Mesenchymal stem cell (in vitro differentiated cells and primary cell): Measurements from ENCODE around the gene NRXN3.

Experiments
- DNase-seq: peaks from one replicate; pipeline ENCODE4 v3.0.0-alpha.2; 2013
- H2AFZ ChIP-seq: one replicate; pipeline ENCODE4 v1.6.1; 2013; ENCODE audit warnings: low read depth, mild to moderate bottlenecking, control low read depth, inconsistent platforms, low read length, moderate library complexity
- H2AK5ac ChIP-seq: 2 replicates; pipeline ENCODE4 v1.6.1; 2013; ENCODE audit warnings: low read length, moderate library complexity, mild to moderate bottlenecking, inconsistent platforms; ENCODE audit not compliant: severe bottlenecking
- H2BK120ac ChIP-seq: one replicate; pipeline ENCODE4 v1.6.1; 2013; ENCODE audit warnings: low read depth, mild to moderate bottlenecking, inconsistent platforms, low read length, moderate library complexity
- H2BK12ac ChIP-seq, 2 experiments: one replicate each; pipeline ENCODE4 v1.6.1; 2013; ENCODE audit warnings: inconsistent platforms in 2 of 2, low read length in 2 of 2, mild to moderate bottlenecking in 2 of 2, moderate library complexity in 2 of 2, control low read depth in 1 of 2
- H2BK15ac ChIP-seq: one replicate; pipeline ENCODE4 v1.6.1; 2013; ENCODE audit warnings: mild to moderate bottlenecking, low read depth, inconsistent platforms; ENCODE audit not compliant: poor library complexity, severe bottlenecking
- H2BK5ac ChIP-seq: 2 replicates; pipeline ENCODE4 v1.6.1; 2013; ENCODE audit warnings: low read depth, mild to moderate bottlenecking, low read length, control low read depth, inconsistent platforms; ENCODE audit not compliant: poor library complexity, severe bottlenecking
- H3K14ac ChIP-seq, 2 experiments: one replicate each; pipeline ENCODE4 v1.6.1; 2013; ENCODE audit warnings: inconsistent platforms in 2 of 2, low read length in 2 of 2, control low read depth in 1 of 2, mild to moderate bottlenecking in 1 of 2, moderate library complexity in 1 of 2
- H3K18ac ChIP-seq, 2 experiments: one replicate each; pipeline ENCODE4 v1.6.1; 2013; ENCODE audit warnings: inconsistent platforms in 2 of 2, low read length in 2 of 2, control low read depth in 1 of 2, low read depth in 1 of 2, mild to moderate bottlenecking in 1 of 2
- H3K23ac ChIP-seq, 2 experiments: one replicate each; pipeline ENCODE4 v1.6.1; 2013; ENCODE audit warnings: inconsistent platforms in 2 of 2, low read length in 2 of 2, mild to moderate bottlenecking in 2 of 2, moderate library complexity in 2 of 2, control low read depth in 1 of 2
- H3K27ac ChIP-seq: 2 replicates; pipeline ENCODE4 v1.5.1; 2013; ENCODE audit warnings: mild to moderate bottlenecking, moderate library complexity, low read length, control low read depth, inconsistent platforms; ENCODE audit not compliant: poor library complexity, severe bottlenecking
- H3K27me3 ChIP-seq, 2 experiments: 2 replicates each; pipeline versions ENCODE4 v1.6.1 to v1.7.0; 2013; ENCODE audit warnings: low read length in 2 of 2, mild to moderate bottlenecking in 2 of 2, moderate library complexity in 2 of 2, control low read depth in 1 of 2, inconsistent platforms in 1 of 2; ENCODE audit not compliant: control insufficient read depth in 1 of 2, insufficient read depth in 1 of 2
- H3K36me3 ChIP-seq, 2 experiments: 2 replicates each; pipeline versions ENCODE4 v1.6.1 to v1.7.0; 2013; ENCODE audit warnings: low read length in 2 of 2, control low read depth in 1 of 2, inconsistent platforms in 1 of 2, low read depth in 1 of 2, mild to moderate bottlenecking in 1 of 2; ENCODE audit not compliant: insufficient read depth in 2 of 2, control insufficient read depth in 1 of 2
- H3K4ac ChIP-seq, 2 experiments: one replicate each; pipeline ENCODE4 v1.6.1; 2013; ENCODE audit warnings: inconsistent platforms in 2 of 2, low read length in 2 of 2, mild to moderate bottlenecking in 2 of 2, moderate library complexity in 2 of 2, control low read depth in 1 of 2, low read depth in 1 of 2
- H3K4me1 ChIP-seq: 2 replicates; pipeline ENCODE4 v1.6.1; 2013; ENCODE audit warnings: low read depth, low read length, control low read depth; ENCODE audit not compliant: control insufficient read depth, insufficient read depth
- H3K4me2 ChIP-seq: 2 replicates; pipeline ENCODE4 v1.6.1; 2013; ENCODE audit warnings: low read length, mild to moderate bottlenecking, inconsistent platforms; ENCODE audit not compliant: poor library complexity, severe bottlenecking
- H3K4me3 ChIP-seq, 2 experiments: 2 replicates each; pipeline versions ENCODE4 v1.5.1 to v1.7.0; 2013; ENCODE audit warnings: low read length in 2 of 2, mild to moderate bottlenecking in 2 of 2, control low read depth in 1 of 2, low read depth in 1 of 2; ENCODE audit not compliant: insufficient read depth in 1 of 2
- H3K79me1 ChIP-seq: replicated peaks from 2 replicates; pipeline ENCODE4 v1.6.1; 2013; ENCODE audit warnings: mild to moderate bottlenecking, control low read depth, low read length, inconsistent platforms; ENCODE audit not compliant: poor library complexity, severe bottlenecking
- H3K9ac ChIP-seq: 2 replicates; pipeline ENCODE4 v1.7.0; 2013; ENCODE audit warnings: mild to moderate bottlenecking, low read length, moderate library complexity
- H3K9me3 ChIP-seq: 2 replicates; pipeline ENCODE4 v1.7.0; 2013; ENCODE audit warnings: mild to moderate bottlenecking, low read length; ENCODE audit not compliant: control insufficient read depth
- H4K8ac ChIP-seq: one replicate; pipeline ENCODE4 v1.6.1; 2013; ENCODE audit warnings: inconsistent platforms, mild to moderate bottlenecking, low read length, moderate library complexity
- H4K91ac ChIP-seq: one replicate; pipeline ENCODE4 v1.6.1; 2013; ENCODE audit warnings: mild to moderate bottlenecking, low read length, inconsistent platforms
- WGBS: methylation state at CpG from one replicate; pipeline ENCODE4 v1.1.7; 2013; ENCODE audit warnings: mixed read lengths; 5-methylcytosine and 5-hydroxymethylcytosine counted together

The NRXN3 gene

DNA sequence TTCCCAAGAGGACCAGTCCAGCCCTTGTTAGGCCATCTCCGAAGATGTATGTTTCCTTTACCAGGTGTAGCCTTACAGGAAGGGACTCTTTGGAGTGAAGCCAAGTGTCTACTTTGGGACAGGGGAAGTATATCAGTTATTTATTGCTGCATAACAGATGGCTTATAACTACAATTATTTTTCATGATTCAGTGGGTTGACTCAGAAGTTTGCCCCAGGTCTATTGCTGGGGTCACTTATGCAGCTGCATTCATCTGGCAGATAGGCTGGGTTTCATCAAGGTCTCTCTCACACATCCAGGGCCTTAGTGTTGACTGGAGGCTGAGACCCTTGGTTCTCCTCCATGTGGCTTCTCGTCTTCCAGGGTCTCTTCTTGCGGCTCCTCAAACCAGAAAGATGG lies 170.1 kb downstream of the NRXN3 start:
- Histone ChIP-seq H2BK5ac (no peak overlapping the region), H3K4me3 (no peak overlapping the region), H3K27ac (no peak overlapping the region)

DNA sequence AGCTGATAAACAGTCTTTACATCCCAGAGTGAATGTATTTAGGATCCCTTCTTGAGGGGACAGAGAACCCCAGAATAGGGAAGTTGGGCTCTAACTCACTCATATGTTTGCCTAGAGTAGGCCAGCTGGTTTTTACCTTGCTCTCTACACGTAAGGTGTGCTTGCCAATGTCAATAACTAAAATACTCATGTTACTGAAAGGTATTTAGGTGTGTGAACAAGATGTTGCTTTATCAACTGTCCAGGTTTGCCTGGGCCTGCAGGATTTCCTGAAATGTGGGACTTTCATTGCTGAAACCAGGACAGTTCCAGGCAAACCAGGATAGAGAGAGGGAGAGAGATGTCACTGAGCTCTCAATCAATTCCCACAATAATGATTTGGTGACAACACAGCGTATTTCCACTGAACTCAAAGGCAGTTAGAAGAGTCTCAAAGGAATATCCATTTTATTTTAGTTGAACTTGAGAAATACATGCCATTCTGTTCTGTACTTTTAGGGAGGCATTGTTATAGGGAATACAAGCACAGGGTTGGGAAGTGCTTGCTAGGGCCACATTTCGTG lies 171.7 kb downstream of the NRXN3 start:
- H3K4me2 ChIP-seq: no peak overlapping the region
- no peak overlapping the region for H3K4ac ChIP-seq
- WGBS: 66% methylated on average over 3 of the region's 3 CpGs
- H3K4me3 ChIP-seq: no peak overlapping the region
- H3K4me1 ChIP-seq: no peaks in the 10 kb centered on the region
- no peak overlapping the region for H3K18ac ChIP-seq
- H3K79me1 ChIP-seq: no peaks in the 10 kb centered on the region
- H3K14ac ChIP-seq: no peak overlapping the region
- no peak overlapping the region for H2BK120ac ChIP-seq
- H4K8ac ChIP-seq: no peak overlapping the region
- no peak overlapping the region for H2AK5ac ChIP-seq
- H2BK12ac ChIP-seq: no peak overlapping the region
- no peak overlapping the region for H2AFZ ChIP-seq
- no peak for DNase-seq
- H3K36me3 ChIP-seq: no peaks in the 10 kb centered on the region
- no peak overlapping the region for H2BK5ac ChIP-seq
- H3K27me3 ChIP-seq: peaks cover 0 to 5% of the 10 kb centered on the region in 2 experiments
- no peak overlapping the region for H3K9ac ChIP-seq
- H3K9me3 ChIP-seq: no peaks in the 10 kb centered on the region
- H3K23ac ChIP-seq: no peak overlapping the region
- no peak overlapping the region for H4K91ac ChIP-seq
- no peak overlapping the region for H3K27ac ChIP-seq
- no peak overlapping the region for H2BK15ac ChIP-seq

More for the DNA sequence above, 170.1 kb downstream of the NRXN3 start:
- Histone ChIP-seq H3K4ac (no peak overlapping the region), H3K18ac (no peak overlapping the region), H2BK120ac (no peak overlapping the region), H2AFZ (no peak overlapping the region), H3K4me2 (no peak overlapping the region), H4K91ac (no peak overlapping the region), H2BK12ac (no peak overlapping the region), H2BK15ac (no peak overlapping the region), H3K9me3 (no peaks in the 10 kb centered on the region), H3K14ac (no peak overlapping the region), H2AK5ac (no peak overlapping the region), H3K4me1 (no peaks in the 10 kb centered on the region), H4K8ac (no peak overlapping the region), H3K27me3 (peaks cover 0 to 9% of the 10 kb centered on the region in 2 experiments), H3K79me1 (no peaks in the 10 kb centered on the region), H3K23ac (no peak overlapping the region), H3K9ac (no peak overlapping the region), H3K36me3 (no peaks in the 10 kb centered on the region)
- DNase-seq: no peak
- WGBS: 77% methylated on average over 3 of the region's 3 CpGs

DNA sequence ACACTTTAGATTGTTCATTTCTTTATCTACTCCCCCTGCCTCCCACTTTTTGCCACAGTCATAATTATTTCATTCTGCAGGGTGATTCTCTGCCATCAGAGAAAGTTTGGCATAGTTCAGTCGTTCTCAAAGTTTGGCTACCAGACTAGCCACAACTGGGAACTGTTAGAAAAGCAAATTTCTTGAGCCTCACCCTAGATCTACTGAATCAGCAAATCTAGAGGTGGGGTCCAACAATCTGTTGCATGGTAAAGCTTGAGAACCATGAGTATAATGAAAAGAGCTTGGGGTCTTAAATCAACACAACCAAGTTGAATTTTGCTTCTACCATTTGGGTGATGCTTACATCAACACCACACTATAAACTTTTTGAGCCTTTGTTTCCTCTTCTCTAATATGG lies 172.7 kb downstream of the NRXN3 start:
- DNase-seq: no peak
- no peak overlapping the region for H3K18ac ChIP-seq
- no peak overlapping the region for H2BK5ac ChIP-seq
- peaks cover 0 to 5% of the 10 kb centered on the region in 2 experiments for H3K27me3 ChIP-seq
- H2BK12ac ChIP-seq: no peak overlapping the region
- H3K79me1 ChIP-seq: no peaks in the 10 kb centered on the region
- no peak overlapping the region for H3K4ac ChIP-seq
- H3K36me3 ChIP-seq: no peaks in the 10 kb centered on the region
- H3K9me3 ChIP-seq: no peaks in the 10 kb centered on the region
- H2AFZ ChIP-seq: no peak overlapping the region
- no peak overlapping the region for H3K4me2 ChIP-seq
- no peak overlapping the region for H3K14ac ChIP-seq
- no peak overlapping the region for H3K4me3 ChIP-seq
- H2AK5ac ChIP-seq: no peak overlapping the region
- no peak overlapping the region for H2BK15ac ChIP-seq
- H4K8ac ChIP-seq: no peak overlapping the region
- no peak overlapping the region for H3K27ac ChIP-seq
- no peak overlapping the region for H2BK120ac ChIP-seq
- H3K23ac ChIP-seq: no peak overlapping the region
- H4K91ac ChIP-seq: no peak overlapping the region
- H3K9ac ChIP-seq: no peak overlapping the region
- WGBS: 55% methylated on average over 1 of the region's 1 CpG
- H3K4me1 ChIP-seq: no peaks in the 10 kb centered on the region

DNA sequence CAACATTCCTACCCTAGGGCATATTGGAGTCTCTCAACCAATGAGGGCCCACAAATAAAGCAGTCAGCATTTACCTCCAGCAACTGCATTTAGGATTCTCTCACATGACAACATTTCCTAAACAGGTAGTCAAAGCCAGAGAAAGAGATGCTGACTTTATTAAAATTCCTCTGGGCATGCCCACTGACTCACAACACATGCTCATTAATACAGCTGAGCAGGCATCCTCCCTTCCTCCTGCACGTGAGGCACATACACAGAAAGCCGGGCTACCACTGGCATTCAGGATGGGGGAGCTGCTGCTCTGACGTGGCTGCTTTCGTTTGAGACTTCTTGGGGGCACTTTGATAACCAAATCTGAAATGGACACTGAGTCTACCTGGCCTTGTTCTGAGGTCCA lies 174.1 kb downstream of the NRXN3 start:
- Histone ChIP-seq H3K4ac (no peak overlapping the region), H3K14ac (no peak overlapping the region), H2BK15ac (no peak overlapping the region), H3K9me3 (no peaks in the 10 kb centered on the region), H4K91ac (no peak overlapping the region), H3K4me3 (no peak overlapping the region), H3K9ac (no peak overlapping the region), H4K8ac (no peak overlapping the region), H3K27me3 (peaks cover 0 to 5% of the 10 kb centered on the region in 2 experiments), H3K79me1 (no peaks in the 10 kb centered on the region), H3K36me3 (no peaks in the 10 kb centered on the region), H3K4me2 (no peak overlapping the region), H2BK120ac (no peak overlapping the region), H2AFZ (no peak overlapping the region), H3K18ac (no peak overlapping the region), H3K4me1 (no peaks in the 10 kb centered on the region), H2BK5ac (no peak overlapping the region), H2AK5ac (no peak overlapping the region), H3K23ac (no peak overlapping the region), H3K27ac (no peak overlapping the region), H2BK12ac (no peak overlapping the region)
- DNase-seq: no peak
- 62% methylated on average over 4 of the region's 4 CpGs for WGBS
